GM23248 (cell line): ENCODE data around the gene CFAP97D2. TPM values are rescaled to one million over a fixed set of nuclear protein-coding genes. Genes with fewer than 3 reads are reported as not detected.
"Not testable (repeated sequence)": the region's sequence is repeated elsewhere in the genome, so short reads cannot be mapped to it uniquely, and the experiment has no call there.

Experiments used
- DNase-seq: peaks from one replicate; pipeline ENCODE4 v3.0.0-alpha.2; 2015
- H2AFZ ChIP-seq: fragments of 200-600 bp; sonication (generic); 2 replicates; pipeline ENCODE4 v1.6.1; 2016; ENCODE audit warnings: antibody characterized with exemption
- H3F3A ChIP-seq: fragments of 200-600 bp; sonication (generic); 2 replicates; pipeline ENCODE4 v1.6.1; 2016; ENCODE audit warnings: mild to moderate bottlenecking, antibody characterized with exemption, mixed run types; ENCODE audit not compliant: insufficient read depth
- H3K27ac ChIP-seq: fragments of 200-600 bp; sonication (generic); 2 replicates; pipeline ENCODE4 v1.5.1; 2016; ENCODE audit warnings: mild to moderate bottlenecking
- H3K27me3 ChIP-seq: fragments of 200-600 bp; sonication (generic); replicated peaks from 2 replicates; pipeline ENCODE4 v1.6.1; 2016; ENCODE audit warnings: mild to moderate bottlenecking; ENCODE audit not compliant: insufficient read depth
- H3K36me3 ChIP-seq: fragments of 200-600 bp; sonication (generic); 2 replicates; pipeline ENCODE4 v1.6.1; 2016; ENCODE audit warnings: low read depth, mild to moderate bottlenecking
- H3K4me1 ChIP-seq: fragments of 200-600 bp; sonication (generic); 2 replicates; pipeline ENCODE4 v1.6.1; 2016; ENCODE audit warnings: mild to moderate bottlenecking; ENCODE audit not compliant: insufficient read depth
- H3K4me2 ChIP-seq: fragments of 200-600 bp; sonication (generic); one replicate; pipeline ENCODE4 v1.6.1; 2016; ENCODE audit warnings: mild to moderate bottlenecking; ENCODE audit not compliant: unreplicated experiment
- H3K4me3 ChIP-seq: fragments of 200-600 bp; sonication (generic); 2 replicates; pipeline ENCODE4 v1.5.1; 2016; ENCODE audit warnings: mild to moderate bottlenecking
- H3K79me2 ChIP-seq: fragments of 200-600 bp; sonication (generic); 2 replicates; pipeline ENCODE4 v1.6.1; 2016; ENCODE audit warnings: mild to moderate bottlenecking; ENCODE audit not compliant: insufficient read depth
- H3K9ac ChIP-seq: fragments of 200-600 bp; sonication (generic); 2 replicates; pipeline ENCODE4 v1.6.1; 2016; ENCODE audit warnings: mild to moderate bottlenecking
- H3K9me2 ChIP-seq: fragments of 200-600 bp; sonication (generic); 2 replicates; pipeline ENCODE4 v1.6.1; 2016; ENCODE audit warnings: mixed run types, mild to moderate bottlenecking, moderate library complexity; ENCODE audit not compliant: insufficient read depth
- H3K9me3 ChIP-seq: fragments of 200-600 bp; sonication (generic); one replicate; pipeline ENCODE4 v1.6.1; 2017; ENCODE audit warnings: low read depth
- H4K20me1 ChIP-seq: fragments of 200-600 bp; sonication (generic); 2 replicates; pipeline ENCODE4 v1.6.0; 2016; ENCODE audit not compliant: insufficient read depth
- EZH2 ChIP-seq: fragments of 200-600 bp; sonication (generic); IDR thresholded peaks from 2 replicates; pipeline ENCODE4 v1.6.1; 2018; ENCODE audit warnings: antibody characterized with exemption, mild to moderate bottlenecking; ENCODE audit not compliant: insufficient read depth, poor library complexity, severe bottlenecking
- EZH2phosphoT487 ChIP-seq: fragments of 200-600 bp; sonication (generic); IDR thresholded peaks from 2 replicates; pipeline ENCODE4 v1.6.1; 2018; ENCODE audit warnings: antibody characterized with exemption, moderate library complexity, mild to moderate bottlenecking, low read depth; ENCODE audit not compliant: insufficient read depth
- WGBS, 2 experiments: methylation state at CpG; one replicate each; pipeline ENCODE4 v1.1.6; 2015 to 2017; ENCODE audit warnings: low lambda C conversion rate in 2 of 2, low coverage in 1 of 2; ENCODE audit errors: missing lambda C conversion rate in 2 of 2; 5-methylcytosine and 5-hydroxymethylcytosine counted together
- in situ Hi-C: fragments of 300-500 bp; cut with MboI; formaldehyde crosslinking; loops from 2 replicates; pipeline ENCODE4 v1.15.0; 2020
- polyA plus RNA-seq: library from polyadenylated mRNA; unstranded; fragments of >200 nt; fragmentation: Nextera tagmentation; extraction: Ambion mirVana; gene quantifications from 2 replicates; pipeline ENCODE4 v1.2.1, GENCODE V29; 2016
- total RNA-seq: library from RNA; depleted of rRNA; stranded (reverse); fragments of >200 nt; shearing (Covaris generic); gene quantifications from 2 replicates; pipeline ENCODE4 v1.2.3, GENCODE V29; 2014

Gene CFAP97D2
- total and polyA plus RNA-seq, 2 experiments from 2014 or later = not detected

DNA sequence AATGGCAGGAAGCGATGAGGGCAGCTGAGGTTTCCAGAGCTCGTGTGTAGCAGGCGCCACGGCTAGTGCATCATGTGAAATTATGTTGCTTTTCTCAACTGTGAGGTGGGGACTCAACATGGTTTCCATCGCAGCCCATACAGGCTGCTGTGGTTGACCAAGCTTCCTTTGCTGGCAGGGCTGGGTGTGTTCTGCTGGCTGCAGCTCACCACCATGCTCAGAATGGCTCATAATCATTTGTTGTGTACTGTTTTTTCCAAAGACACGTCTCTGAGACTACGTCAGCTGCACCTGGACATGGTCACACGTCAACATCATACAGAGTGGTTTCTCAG, 30.6 kb upstream of the CFAP97D2 start:
- in situ Hi-C loops = no loop called here

DNA sequence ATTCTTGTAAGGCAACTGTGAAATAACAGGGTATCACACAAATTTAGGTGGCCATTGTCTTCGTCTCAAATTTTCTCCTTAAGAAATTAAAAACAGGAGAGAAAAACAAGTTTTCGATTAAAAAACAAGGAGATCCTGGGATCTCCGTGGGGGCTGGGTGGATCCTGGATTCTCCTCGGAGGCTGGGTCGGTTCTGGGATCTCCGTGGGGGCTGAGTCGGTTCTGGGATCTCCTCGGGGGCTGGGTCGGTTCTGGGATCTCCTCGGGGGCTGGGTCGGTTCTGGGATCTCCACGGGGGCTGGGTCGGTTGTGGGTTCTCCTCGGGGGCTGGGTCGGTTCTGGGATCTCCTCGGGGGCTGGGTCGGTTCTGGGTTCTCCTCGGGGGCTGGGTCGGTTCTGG, 30.2 kb upstream of the CFAP97D2 start:
- H3K27ac ChIP-seq, H3K36me3 ChIP-seq, H3K9ac ChIP-seq, in situ Hi-C loops, H3K9me3 ChIP-seq, H3K4me2 ChIP-seq, H3K79me2 ChIP-seq, H3K4me1 ChIP-seq, H4K20me1 ChIP-seq, H2AFZ ChIP-seq, H3K9me2 ChIP-seq, H3K27me3 ChIP-seq, H3K4me3 ChIP-seq, H3F3A ChIP-seq, DNase-seq: not testable (repeated sequence)
- 83 to 86% methylated on average over 9 to 19 of the region's 19 CpGs for WGBS, 2 experiments

More for the DNA sequence above, 30.6 kb upstream of the CFAP97D2 start:
- no peak for TF ChIP-seq EZH2phosphoT487
- TF ChIP-seq EZH2 = no peak
- Histone ChIP-seq H3K27me3 (no peaks in the 10 kb centered on the region; the same call in 1 of the 2 replicates), H2AFZ (no peak overlapping the region), H3K4me1 (no peaks in the 10 kb centered on the region), H3F3A (no peaks in the 10 kb centered on the region), H4K20me1 (no peaks in the 10 kb centered on the region), H3K4me2 (no peak overlapping the region), H3K9ac (no peak overlapping the region), H3K9me2 (no peaks in the 10 kb centered on the region), H3K27ac (no peak overlapping the region), H3K4me3 (no peak overlapping the region), H3K36me3 (no peaks in the 10 kb centered on the region), H3K79me2 (no peaks in the 10 kb centered on the region), H3K9me3 (no peaks in the 10 kb centered on the region)
- 54 to 58% methylated on average over 8 of the region's 8 CpGs for WGBS, 2 experiments
- DNase-seq = no peak

DNA sequence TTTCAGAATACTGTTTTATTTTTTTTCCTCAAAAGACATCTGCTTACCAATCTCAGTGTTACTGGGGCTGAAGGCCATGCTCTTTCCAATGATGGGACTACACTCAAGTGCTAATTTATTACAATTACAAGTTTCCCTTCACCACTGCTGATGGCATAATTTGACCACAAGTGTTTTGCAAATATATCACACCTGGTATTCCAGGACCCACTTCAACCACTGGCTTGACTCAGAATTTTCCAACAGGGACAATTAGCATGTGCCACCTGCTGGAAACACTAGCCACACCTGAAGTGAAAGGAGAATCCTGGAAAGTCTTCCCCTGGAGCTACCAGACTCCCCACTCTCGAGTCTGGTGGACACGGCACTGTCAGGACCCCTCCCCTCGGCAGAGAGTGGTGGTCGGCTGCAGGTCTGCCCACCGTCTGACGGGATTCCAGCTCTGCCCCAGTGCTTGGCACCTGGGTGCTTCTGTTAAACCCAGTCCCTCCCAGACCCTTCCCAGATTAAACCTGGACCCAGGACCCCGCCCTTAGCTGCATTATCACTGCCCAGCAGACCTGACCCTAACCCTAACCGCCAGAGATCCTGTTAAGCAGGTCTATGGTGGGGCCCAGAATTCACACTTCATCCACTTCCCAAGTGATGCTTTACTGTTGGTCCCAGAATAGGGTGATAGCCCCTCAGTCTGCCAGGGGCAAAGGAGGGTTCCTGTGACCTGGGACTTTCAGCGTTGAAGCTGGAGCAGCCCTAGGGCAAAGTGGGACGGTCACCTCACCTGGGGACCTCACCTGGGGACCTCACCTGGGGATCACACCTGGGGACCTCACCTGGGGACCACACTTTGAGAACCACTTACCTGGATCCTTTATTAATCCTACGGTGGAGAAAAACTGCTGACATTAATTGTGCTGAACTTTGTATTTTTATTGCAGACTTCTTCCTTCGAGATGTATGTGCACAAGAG, 29.0 kb upstream of the CFAP97D2 start:
- H4K20me1 ChIP-seq = no peaks in the 10 kb centered on the region
- no peak overlapping the region for H3K9ac ChIP-seq
- no peak for DNase-seq
- H2AFZ ChIP-seq = no peak overlapping the region
- no peaks in the 10 kb centered on the region for H3K9me3 ChIP-seq
- no peaks in the 10 kb centered on the region for H3F3A ChIP-seq
- H3K4me3 ChIP-seq = no peak overlapping the region
- 55 to 66% methylated on average over 12 of the region's 12 CpGs for WGBS, 2 experiments
- no peaks in the 10 kb centered on the region for H3K4me1 ChIP-seq
- no peak overlapping the region for H3K4me2 ChIP-seq
- TF ChIP-seq EZH2 = no peak
- no peak for TF ChIP-seq EZH2phosphoT487
- no peaks in the 10 kb centered on the region for H3K9me2 ChIP-seq
- no peaks in the 10 kb centered on the region; the same call in 1 of the 2 replicates for H3K27me3 ChIP-seq
- no peaks in the 10 kb centered on the region for H3K36me3 ChIP-seq
- in situ Hi-C loops = no loop called here
- H3K27ac ChIP-seq = no peak overlapping the region
- H3K79me2 ChIP-seq = no peaks in the 10 kb centered on the region

DNA sequence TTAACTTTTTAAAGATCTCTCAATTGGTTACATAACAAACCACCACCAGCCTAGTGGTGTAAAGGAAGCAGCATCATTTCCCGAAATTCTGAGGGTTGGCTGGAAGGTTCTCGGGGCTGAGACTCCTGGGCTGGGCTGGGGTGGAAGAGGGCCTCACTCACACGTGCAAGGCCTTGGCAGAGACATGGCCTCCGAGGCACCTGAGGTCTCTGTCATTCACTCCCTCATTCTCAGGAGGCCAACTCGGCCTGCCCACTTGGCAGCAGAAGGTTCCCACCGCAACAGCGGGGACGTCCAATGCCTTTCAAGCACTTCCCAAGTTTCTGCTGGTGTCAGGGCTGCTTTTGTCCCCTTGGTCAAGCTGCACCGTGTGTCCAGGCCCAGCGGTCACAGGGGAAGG, 28.0 kb upstream of the CFAP97D2 start:
- Histone ChIP-seq H3F3A (no peaks in the 10 kb centered on the region), H3K9me2 (no peaks in the 10 kb centered on the region), H3K27me3 (no peaks in the 10 kb centered on the region; the same call in 1 of the 2 replicates), H3K9ac (no peak overlapping the region), H3K9me3 (no peaks in the 10 kb centered on the region), H2AFZ (no peak overlapping the region), H3K79me2 (no peaks in the 10 kb centered on the region), H3K4me1 (no peaks in the 10 kb centered on the region), H4K20me1 (no peaks in the 10 kb centered on the region), H3K36me3 (no peaks in the 10 kb centered on the region), H3K4me2 (no peak overlapping the region), H3K27ac (no peak overlapping the region), H3K4me3 (no peak overlapping the region)
- in situ Hi-C loops = no loop called here
- TF ChIP-seq EZH2phosphoT487 (no peak), EZH2 (no peak)
- DNase-seq = no peak
- 63 to 64% methylated on average over 10 of the region's 10 CpGs for WGBS, 2 experiments
